Measurements from ENCODE around the gene SLC6A20.
"Not testable (repeated sequence)": the region's sequence is repeated elsewhere in the genome, so short reads cannot be mapped to it uniquely, and the experiment has no call there.

Gene SLC6A20

GRCh38 chr3:45763303-45763675 lies 33.0 kb downstream of the SLC6A20 start:
- no peak overlapping the region for H3K4me3 ChIP-seq (ENCODE audit: low read depth, low read length)
- no peak for TF ChIP-seq CTCF (IDR thresholded peaks at IDR 0.05; ENCODE audit: control insufficient read depth, extremely low read depth, insufficient read depth)
- DNase-seq (ENCODE audit: low read depth): no peak

- no peak overlapping the region for H3K4me3 ChIP-seq (ENCODE audit: low read depth, low read length)
- DNase-seq (ENCODE audit: low read depth): no peak
- no peak for TF ChIP-seq CTCF (IDR thresholded peaks at IDR 0.05; ENCODE audit: control insufficient read depth, extremely low read depth, insufficient read depth)
These were observed 33.6 kb downstream of the SLC6A20 start for GRCh38 chr3:45762647-45763302.

- DNase-seq (ENCODE audit: low read depth): no peak
These were observed 34.5 kb downstream of the SLC6A20 start for GRCh38 chr3:45761831-45762230.

GRCh38 chr3:45760878-45761711 lies 35.2 kb downstream of the SLC6A20 start:
- TF ChIP-seq CTCF (IDR thresholded peaks at IDR 0.05; ENCODE audit: control insufficient read depth, extremely low read depth, insufficient read depth): peak; percentile 86
- DNase-seq (ENCODE audit: low read depth): peak; percentile 19
- no peak overlapping the region for H3K4me3 ChIP-seq (ENCODE audit: low read depth, low read length)

More at GRCh38 chr3:45761831-45762230, 34.5 kb downstream of the SLC6A20 start:
- no peak overlapping the region for H3K4me3 ChIP-seq (ENCODE audit: low read depth, low read length)
- no peak for TF ChIP-seq CTCF (IDR thresholded peaks at IDR 0.05; ENCODE audit: control insufficient read depth, extremely low read depth, insufficient read depth)

GRCh38 chr3:45759851-45760250 lies 36.5 kb downstream of the SLC6A20 start:
- no peak for TF ChIP-seq CTCF (IDR thresholded peaks at IDR 0.05; ENCODE audit: control insufficient read depth, extremely low read depth, insufficient read depth)
- DNase-seq (ENCODE audit: low read depth): no peak
- no peak overlapping the region for H3K4me3 ChIP-seq (ENCODE audit: low read depth, low read length)

- no peak overlapping the region for H3K4me3 ChIP-seq (ENCODE audit: low read depth, low read length)
- no peak for DNase-seq (ENCODE audit: low read depth)
- TF ChIP-seq CTCF (IDR thresholded peaks at IDR 0.05; ENCODE audit: control insufficient read depth, extremely low read depth, insufficient read depth): no peak
These were observed 37.5 kb downstream of the SLC6A20 start for GRCh38 chr3:45758871-45759270.

- DNase-seq (ENCODE audit: low read depth); H3K4me3 ChIP-seq (ENCODE audit: low read depth, low read length): not testable (repeated sequence)
These were observed 39.2 kb downstream of the SLC6A20 start for GRCh38 chr3:45757141-45757540.

Measured in LNCaP clone FGC (cell line).